SU-DHL-6 (cell line): Measurements from ENCODE around the gene RBMS2.

ENCODE experiments used
- H2AFZ ChIP-seq: fragments of 200-600 bp; sonication (generic); 2 replicates; pipeline ENCODE4 v1.6.1; 2014; ENCODE audit warnings: low read depth, mild to moderate bottlenecking, moderate library complexity, mixed read lengths, antibody characterized with exemption, low read length; ENCODE audit not compliant: severe bottlenecking
- H3F3A ChIP-seq: fragments of 200-600 bp; shearing (Covaris generic); 2 replicates; pipeline ENCODE4 v1.6.0; 2016; ENCODE audit warnings: antibody characterized with exemption, mild to moderate bottlenecking; ENCODE audit not compliant: insufficient read depth
- H3K27ac ChIP-seq: fragments of 200-600 bp; sonication (generic); 2 replicates; pipeline ENCODE4 v1.5.1; 2016; ENCODE audit warnings: low read depth, mild to moderate bottlenecking, low read length, moderate library complexity, mixed read lengths
- H3K27me3 ChIP-seq: fragments of 200-600 bp; sonication (generic), shearing (Covaris generic); 2 replicates; pipeline ENCODE4 v1.6.0; 2014; ENCODE audit warnings: mild to moderate bottlenecking, low read length
- H3K36me3 ChIP-seq: fragments of 200-600 bp; sonication (generic); 2 replicates; pipeline ENCODE4 v1.6.1; 2014; ENCODE audit warnings: mild to moderate bottlenecking, low read length, mixed read lengths
- H3K4me2 ChIP-seq: fragments of 300-600, 200-600 bp; shearing (Covaris generic), sonication (generic); 2 replicates; pipeline ENCODE4 v1.6.0; 2014; ENCODE audit warnings: low read length, low read depth, mild to moderate bottlenecking; ENCODE audit not compliant: poor library complexity, severe bottlenecking
- H3K4me3 ChIP-seq: fragments of 200-600 bp; sonication (generic); 2 replicates; pipeline ENCODE4 v1.5.1; 2014; ENCODE audit warnings: antibody characterized with exemption, low read length, mild to moderate bottlenecking, mixed read lengths; ENCODE audit not compliant: insufficient read depth, poor library complexity, severe bottlenecking
- H3K79me2 ChIP-seq: fragments of 200-600 bp; sonication (generic); 2 replicates; pipeline ENCODE4 v1.6.1; 2014; ENCODE audit warnings: mild to moderate bottlenecking, low read length, moderate library complexity; ENCODE audit not compliant: insufficient read depth
- H3K9ac ChIP-seq: fragments of 200-600 bp; sonication (generic); 2 replicates; pipeline ENCODE4 v1.7.0; 2014; ENCODE audit warnings: mild to moderate bottlenecking, low read length
- H3K9me2 ChIP-seq: fragments of 200-600 bp; sonication (generic); replicated peaks from 2 replicates; pipeline ENCODE4 v1.6.1; 2014; ENCODE audit warnings: low read length; ENCODE audit not compliant: insufficient read depth
- H3K9me3 ChIP-seq: fragments of 200-600 bp; sonication (generic); 2 replicates; pipeline ENCODE4 v1.6.1; 2014; ENCODE audit warnings: low read length, mixed read lengths; ENCODE audit not compliant: insufficient read depth
- H4K20me1 ChIP-seq: fragments of 200-600 bp; sonication (generic); 2 replicates; pipeline ENCODE4 v1.6.1; 2014; ENCODE audit warnings: low read depth, mild to moderate bottlenecking, antibody characterized with exemption, low read length, moderate library complexity, mixed read lengths
- EZH2phosphoT487 ChIP-seq: fragments of 200-600 bp; sonication (generic), shearing (Covaris generic); conservative IDR thresholded peaks from 2 replicates; pipeline ENCODE4 v1.6.1; 2018; ENCODE audit warnings: mild to moderate bottlenecking, antibody characterized with exemption, low read length, moderate library complexity, mixed read lengths
- TF ChIP-seq, protein P1 (sequence below): fragments of 200-600 bp; sonication (generic); IDR thresholded peaks from one replicate; pipeline ENCODE4 v1.5.1; 2017; ENCODE audit warnings: antibody characterized with exemption, mild to moderate bottlenecking, low read length, moderate library complexity; ENCODE audit not compliant: insufficient read depth, poor library complexity, severe bottlenecking

The RBMS2 gene

DNA sequence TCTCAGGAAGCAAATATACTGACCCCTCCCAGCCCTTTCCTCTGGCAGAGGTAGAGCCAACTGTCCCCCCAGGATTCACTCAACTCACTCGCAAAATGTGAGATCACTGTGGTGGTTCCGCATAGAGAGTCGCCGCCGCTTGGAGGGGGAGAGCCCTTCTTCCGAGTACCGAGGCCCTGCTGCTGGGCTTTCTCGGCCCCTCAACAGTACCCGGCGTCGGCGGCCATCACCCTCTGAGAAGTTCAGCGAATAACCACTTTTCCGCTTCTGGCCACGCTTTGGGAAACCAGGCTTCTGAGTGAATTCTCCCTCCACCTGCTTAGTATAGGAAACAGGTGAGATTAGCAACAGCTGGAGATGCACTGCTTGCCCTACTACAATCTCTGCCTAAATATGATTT lies 77.4 kb downstream of the RBMS2 start:
- Histone ChIP-seq H3K27me3 (no peaks in the 10 kb centered on the region), H3K9ac (no peak overlapping the region), H3K36me3 (no peaks in the 10 kb centered on the region; the same call in 1 of the 2 replicates), H2AFZ (no peak overlapping the region), H3K79me2 (no peaks in the 10 kb centered on the region), H3K4me3 (no peak overlapping the region), H3F3A (no peaks in the 10 kb centered on the region), H3K9me3 (no peaks in the 10 kb centered on the region), H3K27ac (no peak overlapping the region), H3K4me2 (no peak overlapping the region), H3K9me2 (no peaks in the 10 kb centered on the region), H4K20me1 (no peaks in the 10 kb centered on the region)
- TF ChIP-seq, protein P1, sequence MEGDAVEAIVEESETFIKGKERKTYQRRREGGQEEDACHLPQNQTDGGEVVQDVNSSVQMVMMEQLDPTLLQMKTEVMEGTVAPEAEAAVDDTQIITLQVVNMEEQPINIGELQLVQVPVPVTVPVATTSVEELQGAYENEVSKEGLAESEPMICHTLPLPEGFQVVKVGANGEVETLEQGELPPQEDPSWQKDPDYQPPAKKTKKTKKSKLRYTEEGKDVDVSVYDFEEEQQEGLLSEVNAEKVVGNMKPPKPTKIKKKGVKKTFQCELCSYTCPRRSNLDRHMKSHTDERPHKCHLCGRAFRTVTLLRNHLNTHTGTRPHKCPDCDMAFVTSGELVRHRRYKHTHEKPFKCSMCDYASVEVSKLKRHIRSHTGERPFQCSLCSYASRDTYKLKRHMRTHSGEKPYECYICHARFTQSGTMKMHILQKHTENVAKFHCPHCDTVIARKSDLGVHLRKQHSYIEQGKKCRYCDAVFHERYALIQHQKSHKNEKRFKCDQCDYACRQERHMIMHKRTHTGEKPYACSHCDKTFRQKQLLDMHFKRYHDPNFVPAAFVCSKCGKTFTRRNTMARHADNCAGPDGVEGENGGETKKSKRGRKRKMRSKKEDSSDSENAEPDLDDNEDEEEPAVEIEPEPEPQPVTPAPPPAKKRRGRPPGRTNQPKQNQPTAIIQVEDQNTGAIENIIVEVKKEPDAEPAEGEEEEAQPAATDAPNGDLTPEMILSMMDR, result no peak
- TF ChIP-seq EZH2phosphoT487, result no peak

DNA sequence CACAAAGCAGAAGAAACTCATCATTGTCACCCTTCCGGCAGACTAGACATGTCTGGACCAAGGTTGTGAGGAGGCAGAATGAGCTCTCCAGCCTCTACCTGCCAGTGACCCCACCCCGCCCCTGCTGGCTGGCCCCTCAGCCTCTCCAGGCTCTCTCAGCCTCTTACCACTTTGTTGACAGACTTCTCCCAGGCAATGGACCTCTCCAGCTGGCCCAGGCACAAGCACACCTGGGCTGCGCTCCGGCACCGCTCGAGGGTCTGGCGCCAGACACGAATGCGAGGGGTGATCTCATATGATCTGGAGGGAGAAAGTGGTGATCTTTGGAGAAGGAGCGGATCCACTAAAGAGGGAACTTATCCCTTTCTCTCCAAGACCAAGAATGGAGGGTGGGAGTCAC lies 78.2 kb downstream of the RBMS2 start:
- Histone ChIP-seq H4K20me1 (no peaks in the 10 kb centered on the region), H3K36me3 (no peaks in the 10 kb centered on the region; the same call in 1 of the 2 replicates), H2AFZ (no peak overlapping the region), H3K9me2 (no peaks in the 10 kb centered on the region), H3K9ac (no peak overlapping the region), H3K79me2 (no peaks in the 10 kb centered on the region), H3K27ac (no peak overlapping the region), H3K27me3 (no peaks in the 10 kb centered on the region), H3K4me3 (no peak overlapping the region), H3K9me3 (no peaks in the 10 kb centered on the region), H3F3A (no peaks in the 10 kb centered on the region), H3K4me2 (no peak overlapping the region)
- TF ChIP-seq EZH2phosphoT487, result no peak
- TF ChIP-seq, protein P1, result no peak

DNA sequence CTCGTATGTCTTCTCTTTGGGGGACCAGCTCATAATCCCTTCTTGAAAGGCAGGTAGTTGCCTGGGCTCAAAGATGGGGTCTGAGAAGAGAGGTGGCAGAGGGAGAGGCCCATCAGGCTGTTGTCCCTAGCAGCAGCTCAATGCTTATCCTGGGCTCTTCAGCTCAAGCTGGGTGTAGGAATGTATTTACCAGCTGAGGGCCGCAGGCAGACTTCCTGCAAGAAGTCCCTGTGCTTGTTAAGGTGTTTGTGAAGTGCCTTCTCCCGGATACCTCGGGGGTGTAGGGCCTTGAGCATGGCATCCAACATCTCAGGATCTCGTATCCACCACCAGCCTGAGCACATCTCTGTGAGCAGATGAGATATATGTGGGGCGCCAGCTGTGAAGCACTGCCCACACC lies 79.1 kb downstream of the RBMS2 start:
- TF ChIP-seq, protein P1, result no peak
- no peak for TF ChIP-seq EZH2phosphoT487
- Histone ChIP-seq H3K9ac (no peak overlapping the region), H3K27ac (no peak overlapping the region), H4K20me1 (no peaks in the 10 kb centered on the region), H3K4me2 (no peak overlapping the region), H3K9me3 (no peaks in the 10 kb centered on the region), H2AFZ (no peak overlapping the region), H3K4me3 (no peak overlapping the region), H3F3A (no peaks in the 10 kb centered on the region), H3K36me3 (no peaks in the 10 kb centered on the region; the same call in 1 of the 2 replicates), H3K27me3 (no peaks in the 10 kb centered on the region), H3K79me2 (no peaks in the 10 kb centered on the region), H3K9me2 (no peaks in the 10 kb centered on the region)
